ENCODE results near the gene FOXN3. TPM values are rescaled to one million over a fixed set of nuclear protein-coding genes. Genes with fewer than 3 reads are reported as not detected.

FOXN3 gene
- total and polyA plus RNA-seq, 2 donors (not counting 1 experiment from before 2014, with no cell fraction given), result 27.9 to 33.3 TPM

DNA sequence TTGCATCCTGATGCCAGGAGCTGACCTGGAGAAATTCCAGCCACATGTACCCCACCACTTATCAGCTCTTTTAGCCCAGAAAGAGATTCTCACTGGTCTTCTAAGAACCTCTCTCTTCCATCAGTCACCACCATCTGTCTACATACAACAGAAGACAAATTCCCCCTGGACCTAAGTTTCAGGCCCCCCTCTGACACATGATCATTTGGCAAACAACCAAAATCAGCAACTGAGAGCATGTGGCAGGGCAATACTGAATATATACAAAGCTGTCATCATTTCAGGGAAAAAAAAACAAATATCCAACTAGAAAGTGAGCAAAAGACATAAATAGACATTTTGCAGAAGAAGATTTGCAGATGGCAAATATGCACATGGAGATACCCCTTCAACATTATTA is 180.2 kb downstream of the FOXN3 start:
- Histone ChIP-seq H3K79me2 (ENCODE audit: control insufficient read depth, insufficient read depth, low read length) (no peaks in the 10 kb centered on the region), H3K4me2 (ENCODE audit: extremely low read depth, insufficient read depth, low read length) (no peak overlapping the region), H3K36me3 (ENCODE audit: control insufficient read depth, insufficient read depth, low read length) (no peaks in the 10 kb centered on the region), H3K9ac (ENCODE audit: insufficient read depth, low read length) (no peak overlapping the region), H3K4me3 (replicated peaks in 1 of 4; ENCODE audit: control extremely low read depth in 1 of 4, insufficient read depth in 1 of 4, low read depth in 3 of 4, low read length in 4 of 4) (no peak overlapping the region), H2AFZ (ENCODE audit: low read length) (no peak overlapping the region), H4K20me1 (ENCODE audit: control insufficient read depth, extremely low read depth, insufficient read depth, low read length) (no peaks in the 10 kb centered on the region), H3K27me3 (ENCODE audit: control insufficient read depth, insufficient read depth, low read length) (no peaks in the 10 kb centered on the region), H3K9me3 (ENCODE audit: control insufficient read depth, insufficient read depth, low read depth, low read length) (no peaks in the 10 kb centered on the region), H3K27ac (ENCODE audit: insufficient read depth, low read length) (no peak overlapping the region), H3K4me1 (ENCODE audit: control insufficient read depth, extremely low read depth, insufficient read depth, low read length) (no peaks in the 10 kb centered on the region)
- TF ChIP-seq EZH2 (IDR thresholded peaks at IDR 0.05; ENCODE audit: low read length, missing control alignments), result no peak
- TF ChIP-seq, protein P1, sequence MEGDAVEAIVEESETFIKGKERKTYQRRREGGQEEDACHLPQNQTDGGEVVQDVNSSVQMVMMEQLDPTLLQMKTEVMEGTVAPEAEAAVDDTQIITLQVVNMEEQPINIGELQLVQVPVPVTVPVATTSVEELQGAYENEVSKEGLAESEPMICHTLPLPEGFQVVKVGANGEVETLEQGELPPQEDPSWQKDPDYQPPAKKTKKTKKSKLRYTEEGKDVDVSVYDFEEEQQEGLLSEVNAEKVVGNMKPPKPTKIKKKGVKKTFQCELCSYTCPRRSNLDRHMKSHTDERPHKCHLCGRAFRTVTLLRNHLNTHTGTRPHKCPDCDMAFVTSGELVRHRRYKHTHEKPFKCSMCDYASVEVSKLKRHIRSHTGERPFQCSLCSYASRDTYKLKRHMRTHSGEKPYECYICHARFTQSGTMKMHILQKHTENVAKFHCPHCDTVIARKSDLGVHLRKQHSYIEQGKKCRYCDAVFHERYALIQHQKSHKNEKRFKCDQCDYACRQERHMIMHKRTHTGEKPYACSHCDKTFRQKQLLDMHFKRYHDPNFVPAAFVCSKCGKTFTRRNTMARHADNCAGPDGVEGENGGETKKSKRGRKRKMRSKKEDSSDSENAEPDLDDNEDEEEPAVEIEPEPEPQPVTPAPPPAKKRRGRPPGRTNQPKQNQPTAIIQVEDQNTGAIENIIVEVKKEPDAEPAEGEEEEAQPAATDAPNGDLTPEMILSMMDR (conservative IDR thresholded peaks at IDR 0.05 in 1 of 2, IDR thresholded peaks at IDR 0.05 in 1 of 2; ENCODE audit: low read depth in 1 of 2, low read length in 2 of 2), result no peak
- peak in 1 of 2 donors; percentile 57 for DNase-seq (ENCODE audit: low read depth in 2 of 2)

DNA sequence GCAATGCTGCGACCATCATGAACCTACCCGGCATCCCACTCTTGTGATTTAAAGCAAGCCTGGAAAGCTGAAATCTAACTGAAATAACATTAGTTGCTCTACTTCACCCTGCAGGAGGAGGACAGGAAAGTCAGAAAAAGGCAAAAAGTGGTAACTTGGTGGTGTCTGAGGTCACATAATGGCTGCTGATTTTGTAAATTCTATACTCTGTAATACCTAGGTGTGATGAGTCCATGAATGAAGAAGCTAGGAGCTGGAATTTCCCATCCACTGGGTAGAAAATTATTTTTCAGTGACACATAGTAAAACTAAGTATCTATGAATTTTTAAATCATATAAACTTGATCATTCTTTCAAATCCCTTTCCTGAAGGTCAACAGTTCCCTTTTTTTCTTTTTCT is 183.8 kb downstream of the FOXN3 start:
- Histone ChIP-seq H3K27me3 (ENCODE audit: control insufficient read depth, insufficient read depth, low read length) (no peaks in the 10 kb centered on the region), H4K20me1 (ENCODE audit: control insufficient read depth, extremely low read depth, insufficient read depth, low read length) (no peaks in the 10 kb centered on the region), H3K36me3 (ENCODE audit: control insufficient read depth, insufficient read depth, low read length) (no peaks in the 10 kb centered on the region)

DNA sequence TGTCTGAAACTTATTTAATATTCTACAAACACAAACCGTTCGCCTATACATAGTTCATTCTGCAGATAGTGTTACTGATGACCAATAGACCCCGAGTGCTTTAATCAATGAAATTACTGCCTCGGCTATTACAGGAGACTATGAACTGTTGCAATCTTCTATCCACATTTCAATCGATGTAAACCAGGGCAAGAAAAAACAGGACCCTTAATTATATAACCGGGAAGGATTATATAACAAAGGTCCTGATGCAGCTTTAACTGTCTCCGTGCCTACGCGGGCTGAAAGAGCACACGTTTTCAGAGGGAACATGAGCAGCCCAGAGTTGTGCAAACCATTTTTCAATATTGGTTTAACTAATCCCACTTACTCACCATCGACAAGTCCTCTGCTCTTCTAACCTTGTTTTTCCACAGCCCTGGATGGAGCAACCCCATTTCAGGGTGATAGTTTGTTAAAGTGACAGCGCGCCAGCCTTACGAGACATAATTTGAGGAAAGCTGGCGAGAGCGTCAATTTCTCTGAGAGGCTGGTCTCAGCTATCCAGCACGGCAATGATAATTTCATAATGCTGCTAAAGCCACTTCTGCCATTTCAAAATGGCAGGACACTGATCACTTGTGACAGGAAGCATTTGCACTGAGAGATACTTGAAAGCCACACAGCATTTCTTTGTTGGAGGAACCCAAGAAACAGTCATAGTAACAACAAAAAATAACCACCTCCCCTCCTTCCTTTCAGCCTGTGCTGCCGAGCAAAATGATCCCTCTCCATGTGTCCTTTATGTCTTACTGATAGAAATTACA is 184.6 kb downstream of the FOXN3 start:
- H3K4me1 ChIP-seq (ENCODE audit: control insufficient read depth, extremely low read depth, insufficient read depth, low read length), result no peaks in the 10 kb centered on the region
- H3K9ac ChIP-seq (ENCODE audit: insufficient read depth, low read length), result no peak overlapping the region
- TF ChIP-seq, protein P1 (conservative IDR thresholded peaks at IDR 0.05 in 1 of 2, IDR thresholded peaks at IDR 0.05 in 1 of 2; ENCODE audit: low read depth in 1 of 2, low read length in 2 of 2), result no peak
- no peak for TF ChIP-seq EZH2 (IDR thresholded peaks at IDR 0.05; ENCODE audit: low read length, missing control alignments)
- no peaks in the 10 kb centered on the region for H3K36me3 ChIP-seq (ENCODE audit: control insufficient read depth, insufficient read depth, low read length)
- no peaks in the 10 kb centered on the region for H4K20me1 ChIP-seq (ENCODE audit: control insufficient read depth, extremely low read depth, insufficient read depth, low read length)
- H3K4me2 ChIP-seq (ENCODE audit: extremely low read depth, insufficient read depth, low read length), result no peak overlapping the region
- H3K4me3 ChIP-seq (replicated peaks in 1 of 4; ENCODE audit: control extremely low read depth in 1 of 4, insufficient read depth in 1 of 4, low read depth in 3 of 4, low read length in 4 of 4), result no peak overlapping the region
- no peak overlapping the region for H3K27ac ChIP-seq (ENCODE audit: insufficient read depth, low read length)
- no peaks in the 10 kb centered on the region for H3K27me3 ChIP-seq (ENCODE audit: control insufficient read depth, insufficient read depth, low read length)
- no peak overlapping the region for H2AFZ ChIP-seq (ENCODE audit: low read length)
- H3K79me2 ChIP-seq (ENCODE audit: control insufficient read depth, insufficient read depth, low read length), result no peaks in the 10 kb centered on the region
- no peak for DNase-seq (ENCODE audit: low read depth in 2 of 2)
- H3K9me3 ChIP-seq (ENCODE audit: control insufficient read depth, insufficient read depth, low read depth, low read length), result no peaks in the 10 kb centered on the region

More for the DNA sequence above, 183.8 kb downstream of the FOXN3 start:
- no peak overlapping the region for H3K9ac ChIP-seq (ENCODE audit: insufficient read depth, low read length)
- H3K79me2 ChIP-seq (ENCODE audit: control insufficient read depth, insufficient read depth, low read length), result no peaks in the 10 kb centered on the region
- H3K27ac ChIP-seq (ENCODE audit: insufficient read depth, low read length), result no peak overlapping the region
- H2AFZ ChIP-seq (ENCODE audit: low read length), result no peak overlapping the region
- H3K9me3 ChIP-seq (ENCODE audit: control insufficient read depth, insufficient read depth, low read depth, low read length), result no peaks in the 10 kb centered on the region
- H3K4me1 ChIP-seq (ENCODE audit: control insufficient read depth, extremely low read depth, insufficient read depth, low read length), result no peaks in the 10 kb centered on the region
- no peak for DNase-seq (ENCODE audit: low read depth in 2 of 2)
- no peak overlapping the region for H3K4me2 ChIP-seq (ENCODE audit: extremely low read depth, insufficient read depth, low read length)
- TF ChIP-seq, protein P1 (conservative IDR thresholded peaks at IDR 0.05 in 1 of 2, IDR thresholded peaks at IDR 0.05 in 1 of 2; ENCODE audit: low read depth in 1 of 2, low read length in 2 of 2), result no peak
- TF ChIP-seq EZH2 (IDR thresholded peaks at IDR 0.05; ENCODE audit: low read length, missing control alignments), result no peak
- no peak overlapping the region for H3K4me3 ChIP-seq (replicated peaks in 1 of 4; ENCODE audit: control extremely low read depth in 1 of 4, insufficient read depth in 1 of 4, low read depth in 3 of 4, low read length in 4 of 4)
